HG03045 (cell line): Measurements from ENCODE around the gene COL11A2.

Experiments
- ATAC-seq: cut with Tn5 transposase; IDR thresholded peaks from one replicate; pipeline ENCODE4 v1.9.1; 2021; ENCODE audit warnings: mild to moderate bottlenecking, moderate library complexity; ENCODE audit not compliant: unreplicated experiment

COL11A2 gene

GRCh38 chr6:33206864-33207551, 14.7 kb upstream of the COL11A2 start:
- no peak for ATAC-seq

GRCh38 chr6:33206027-33206863, 14.0 kb upstream of the COL11A2 start:
- no peak for ATAC-seq

- ATAC-seq = no peak
Observed at GRCh38 chr6:33205191-33206026, 13.1 kb upstream of the COL11A2 start.

DNA sequence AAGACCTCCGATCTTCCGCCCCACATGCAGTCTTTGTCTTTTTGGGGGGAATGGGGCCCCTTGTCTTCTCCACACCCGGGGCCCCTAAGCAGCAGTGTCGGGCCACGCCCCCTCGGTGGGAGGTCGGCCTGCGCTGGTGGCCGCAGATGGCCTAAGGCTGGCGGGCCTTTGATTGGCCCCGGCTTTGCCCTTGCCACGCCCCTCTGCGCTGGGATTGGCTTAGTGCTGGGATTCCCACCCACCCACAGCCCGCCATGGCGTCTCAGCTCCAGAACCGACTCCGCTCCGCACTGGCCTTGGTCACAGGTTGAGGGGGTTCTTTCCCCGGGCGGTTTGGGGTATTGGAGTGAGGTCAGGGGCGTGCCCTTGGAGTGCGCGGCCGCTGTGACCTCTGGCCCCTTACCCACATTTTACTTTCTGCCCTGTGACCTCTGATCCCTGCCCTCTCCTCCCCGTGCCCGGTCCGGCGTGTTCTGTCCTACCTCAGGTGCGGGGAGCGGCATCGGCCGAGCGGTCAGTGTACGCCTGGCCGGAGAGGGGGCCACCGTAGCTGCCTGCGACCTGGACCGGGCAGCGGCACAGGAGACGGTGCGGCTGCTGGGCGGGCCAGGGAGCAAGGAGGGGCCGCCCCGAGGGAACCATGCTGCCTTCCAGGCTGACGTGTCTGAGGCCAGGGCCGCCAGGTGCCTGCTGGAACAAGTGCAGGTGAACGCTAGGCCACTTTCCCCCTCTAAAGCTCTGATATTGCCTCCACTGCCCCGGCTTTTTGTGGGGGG, 12.3 kb upstream of the COL11A2 start, which contains the start of gene HSD17B8:
HSD17B8 (plus strand) TSS at position 241 of the 776 bp plus-strand sequence; CDS start at position 255, 14 bp downstream.
- ATAC-seq = peak; percentile 45

GRCh38 chr6:33204165-33204414, 11.8 kb upstream of the COL11A2 start:
- no peak for ATAC-seq

DNA sequence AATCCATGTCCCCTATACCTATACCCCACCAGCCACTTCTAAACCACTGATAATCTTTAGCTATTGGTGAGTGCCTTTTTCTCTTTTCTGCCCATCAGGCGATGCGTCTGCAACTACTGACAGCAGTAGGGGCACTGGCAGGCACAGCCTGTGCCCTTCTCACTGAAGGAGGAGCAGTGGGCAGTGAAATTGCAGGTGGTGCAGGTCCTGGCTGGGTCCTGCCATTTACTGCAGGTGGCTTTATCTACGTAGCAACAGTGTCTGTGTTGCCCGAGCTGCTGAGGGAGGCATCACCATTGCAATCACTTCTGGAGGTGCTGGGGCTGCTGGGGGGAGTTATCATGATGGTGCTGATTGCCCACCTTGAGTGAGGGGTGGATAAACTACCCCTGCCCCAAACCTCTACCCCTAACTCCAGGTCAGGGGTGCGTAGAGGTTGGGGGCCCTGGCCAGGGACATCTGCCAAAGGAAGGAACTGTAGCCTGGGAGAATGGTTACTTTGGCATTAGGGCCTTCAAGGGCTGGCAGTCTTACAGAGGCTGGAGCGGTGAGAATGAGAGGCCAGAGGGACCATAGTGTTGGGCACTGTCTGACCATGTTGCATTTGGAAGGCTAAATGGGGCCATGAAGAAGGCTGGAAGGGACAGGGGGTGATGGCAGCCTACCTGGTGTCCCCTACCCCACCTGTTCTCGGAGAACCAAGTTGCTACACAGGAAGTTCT, 11.3 kb upstream of the COL11A2 start:
- ATAC-seq = no peak

DNA sequence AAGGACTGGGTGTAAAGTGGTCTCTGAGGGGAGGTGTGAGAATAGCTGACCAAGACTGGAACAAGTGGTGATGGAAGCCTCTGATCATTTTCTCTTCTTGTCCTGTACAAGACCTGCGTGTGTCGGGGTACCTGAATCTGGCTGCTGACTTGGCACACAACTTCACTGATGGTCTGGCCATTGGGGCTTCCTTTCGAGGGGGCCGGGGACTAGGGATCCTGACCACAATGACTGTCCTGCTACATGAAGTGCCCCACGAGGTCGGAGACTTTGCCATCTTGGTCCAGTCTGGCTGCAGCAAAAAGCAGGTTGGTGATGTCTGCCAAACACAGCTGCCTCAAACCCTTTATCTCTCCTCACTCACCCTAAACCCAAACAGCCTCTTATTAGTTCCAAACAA, 10.5 kb upstream of the COL11A2 start:
- ATAC-seq = no peak

DNA sequence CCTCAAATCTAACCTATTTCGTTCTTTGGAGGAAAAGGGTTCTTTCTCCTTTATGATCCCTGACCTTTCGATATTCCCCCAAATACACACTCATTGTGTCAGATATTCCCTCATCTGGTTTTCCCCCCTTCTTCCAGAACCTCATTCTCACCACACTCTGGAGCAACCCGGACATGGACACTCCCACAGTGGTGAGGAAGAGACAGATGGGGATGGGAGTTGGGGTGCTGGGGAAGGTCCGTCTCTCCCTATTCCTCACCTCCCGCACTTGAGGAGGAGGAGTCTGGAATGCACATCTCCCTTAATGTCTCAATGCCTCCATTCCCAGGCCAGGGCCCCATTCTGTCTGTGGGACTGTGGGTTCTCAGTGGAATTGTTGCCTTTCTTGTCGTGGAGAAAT, 9.7 kb upstream of the COL11A2 start:
- ATAC-seq = no peak

- ATAC-seq = no peak
Observed at GRCh38 chr6:33201147-33201545, 8.9 kb upstream of the COL11A2 start.

DNA sequence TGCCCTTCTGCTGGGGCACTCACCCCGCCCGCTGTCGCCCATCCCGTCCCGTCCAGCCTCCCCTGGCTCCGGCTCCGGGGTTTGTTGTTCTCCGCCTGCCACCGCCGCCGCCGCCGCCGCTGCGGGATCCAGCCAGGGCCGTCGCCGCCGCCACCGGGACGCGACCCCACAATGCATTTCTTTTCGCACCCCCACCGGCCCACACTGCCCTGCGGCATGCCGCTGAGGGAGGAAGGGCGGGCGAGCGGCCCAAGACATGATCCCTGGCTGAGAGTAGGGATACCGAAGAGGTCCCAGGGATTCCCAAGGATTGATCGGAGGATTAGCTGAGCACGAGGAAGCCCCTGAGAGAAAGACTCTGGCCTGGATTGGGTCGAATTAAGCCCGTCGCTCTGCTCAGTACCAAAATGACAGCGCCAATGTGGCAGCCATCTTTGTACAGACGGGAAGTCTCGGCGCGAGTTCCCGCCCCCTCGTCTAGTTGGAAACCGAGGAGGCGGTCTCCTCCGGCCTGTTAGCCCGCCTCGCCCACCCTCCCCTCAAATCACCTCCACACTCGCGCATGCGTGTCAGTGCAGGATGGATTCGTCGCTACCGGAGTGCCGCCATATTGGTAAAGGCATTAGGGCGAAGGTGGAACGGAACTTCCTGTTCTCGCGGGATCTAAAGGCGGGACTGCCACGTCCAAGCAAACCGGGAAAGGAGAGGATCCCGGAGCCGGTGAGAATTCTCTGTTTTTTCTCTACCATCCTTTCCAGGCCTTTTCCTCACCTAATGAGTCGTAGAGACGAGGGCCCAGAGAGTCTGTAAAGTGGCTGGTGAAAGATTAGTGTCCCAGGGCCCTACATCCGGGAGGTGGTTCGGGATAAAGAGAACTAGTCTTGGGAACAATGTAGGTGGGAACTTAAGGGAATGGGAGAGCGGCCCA, 8.2 kb upstream of the COL11A2 start, which contains the start of the genes RXRB and SLC39A7:
RXRB (minus strand) TSS at position 447 of the 928 bp plus-strand sequence; CDS start at position 258, 189 bp downstream.
SLC39A7 (plus strand) TSS at position 649 of the 928 bp plus-strand sequence. CDS start 379 bp downstream, outside the sequence.
- ATAC-seq = peak; percentile 50

DNA sequence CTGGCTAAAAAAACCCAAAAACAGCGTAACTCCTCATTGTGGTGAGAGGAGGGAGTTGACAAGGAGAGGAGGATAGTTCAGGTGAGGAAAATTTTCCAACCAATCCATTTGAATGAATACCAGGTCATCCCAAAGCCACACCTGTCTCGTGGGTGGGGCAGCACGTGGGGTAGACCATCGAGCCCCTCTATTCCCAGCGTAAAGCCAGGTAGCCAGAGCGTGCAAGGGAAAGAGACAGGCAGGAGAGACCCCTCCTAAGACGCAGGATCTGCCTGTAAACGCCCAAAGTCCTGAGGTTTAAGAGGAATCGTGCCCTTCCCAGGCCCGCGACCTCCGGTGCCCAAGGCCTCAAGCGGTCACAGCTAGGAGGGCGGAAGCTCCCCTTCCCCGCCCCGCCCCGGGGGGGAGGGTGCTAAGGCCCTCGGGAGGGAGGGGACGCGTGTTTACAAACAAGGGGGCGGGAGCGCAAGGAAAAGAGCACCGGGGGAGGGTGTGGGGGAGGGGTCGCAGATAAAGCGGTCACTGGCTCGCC, 7.5 kb upstream of the COL11A2 start:
- ATAC-seq = peak; percentile 20

DNA sequence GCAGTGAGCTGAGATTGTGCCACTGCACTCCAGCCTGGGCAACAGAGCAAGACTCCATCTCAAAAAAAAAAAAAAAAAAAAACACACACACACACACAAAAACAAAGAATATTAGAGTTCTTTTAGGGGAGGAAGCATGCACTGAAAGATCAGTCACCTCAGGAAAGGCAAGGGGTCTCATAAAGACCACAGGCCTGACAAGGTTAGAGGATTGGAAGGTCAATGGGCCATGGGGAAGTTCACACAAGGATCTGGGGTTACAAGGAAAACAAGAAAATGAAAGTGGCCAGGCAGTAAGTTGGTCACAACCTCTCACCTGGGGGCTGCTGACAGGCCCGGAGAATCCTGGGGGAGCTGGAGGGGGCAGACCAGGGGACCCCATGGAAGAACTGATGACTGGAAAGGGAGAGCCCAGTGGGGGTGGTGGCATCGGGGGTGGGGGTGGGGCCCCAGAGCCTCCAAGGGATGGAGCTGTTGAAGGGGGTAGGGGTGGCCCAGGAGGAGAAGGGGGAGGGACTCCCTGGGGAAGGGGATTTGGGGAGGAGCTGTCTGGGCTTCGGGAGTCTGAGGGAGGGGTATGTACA, 6.7 kb upstream of the COL11A2 start:
- no peak for ATAC-seq

- ATAC-seq = no peak
Observed at GRCh38 chr6:33198159-33198852, 6.0 kb upstream of the COL11A2 start.

GRCh38 chr6:33197431-33198048, 5.3 kb upstream of the COL11A2 start:
- no peak for ATAC-seq

DNA sequence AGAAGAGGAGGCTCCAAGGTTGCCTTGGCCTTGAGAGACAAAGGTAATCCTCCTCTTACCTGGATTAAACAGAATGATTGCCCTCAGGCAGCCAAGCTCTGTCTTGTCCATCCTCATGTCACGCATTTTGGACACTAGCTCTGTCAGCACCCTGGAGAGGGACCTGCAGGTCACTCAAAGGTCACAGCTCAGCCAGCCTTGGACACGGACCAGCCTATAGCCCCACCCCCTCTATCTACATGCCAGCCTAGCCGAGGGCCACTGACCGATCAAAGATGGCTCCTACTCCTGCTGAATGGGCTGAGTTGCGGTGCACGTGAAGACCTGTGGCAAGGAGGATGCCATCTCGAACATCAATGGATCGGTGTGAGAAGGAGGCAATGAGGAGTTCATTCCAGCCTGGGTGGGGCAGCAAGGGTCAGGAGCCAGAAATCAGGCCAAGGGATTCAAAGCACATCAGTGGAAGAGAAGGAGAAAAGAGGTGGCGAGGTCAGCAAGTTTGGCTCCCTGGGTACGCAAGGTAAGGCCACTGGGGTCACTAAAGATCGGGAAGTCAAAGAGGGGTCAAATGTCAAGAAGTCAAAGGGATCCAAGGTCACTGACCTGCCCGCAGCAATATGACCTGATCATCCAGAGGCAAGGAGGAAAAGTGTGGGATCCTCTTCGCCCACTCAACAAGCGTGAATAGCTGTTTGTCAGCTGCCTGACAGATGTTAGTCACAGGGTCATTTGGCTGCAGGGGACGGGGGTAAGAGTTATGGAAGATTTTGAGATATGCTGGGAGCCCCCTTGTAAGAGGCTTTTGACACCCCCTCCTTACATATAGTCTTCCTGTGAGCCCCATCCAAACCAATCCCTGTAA, 3.3 kb upstream of the COL11A2 start:
- no peak for ATAC-seq

GRCh38 chr6:33194431-33194979, 2.2 kb upstream of the COL11A2 start:
- ATAC-seq = no peak
